RWPE1 (cell line): ENCODE data around the gene HDAC7.

Experiments used
- CTCF ChIA-PET: fragments of 350-600 bp; sonication (Branson Sonifier 250); formaldehyde crosslinking; extraction: SDS; loops from one replicate; lab custom pipeline; 2021; lab: Yijun Ruan, JAX
- POLR2A ChIA-PET: fragments of 400-600 bp; formaldehyde crosslinking; extraction: SDS; loops from one replicate; lab custom pipeline; 2020; ENCODE audit warnings: antibody characterized with exemption; ENCODE audit not compliant: low non-redundant PET; lab: Yijun Ruan, JAX
- DNase-seq: peaks from one replicate; pipeline ENCODE4 v3.0.0; 2012; ENCODE audit warnings: low spot score
- H3K27ac ChIP-seq: fragments of 450-650 bp; 2 replicates; pipeline ENCODE4 v1.5.1; 2017
- CTCF ChIP-seq: fragments of 450-650 bp; conservative IDR thresholded peaks from 2 replicates; pipeline ENCODE4 v1.5.1; 2017; ENCODE audit warnings: low read depth, mild to moderate bottlenecking

HDAC7 gene

GRCh38 chr12:47856721-47857575 lies 37.2 kb upstream of the HDAC7 start:
- ChIA-PET CTCF (no interaction called here), POLR2A (no interaction called here)
- no peak for TF ChIP-seq CTCF
- peak overlapping the region; percentile 91 for H3K27ac ChIP-seq
- DNase-seq: no peak

- no peak for TF ChIP-seq CTCF
- no peak overlapping the region for H3K27ac ChIP-seq
- POLR2A ChIA-PET: no interaction called here
- CTCF ChIA-PET: no interaction called here
- no peak for DNase-seq
Measured at GRCh38 chr12:47856094-47856493, 36.4 kb upstream of the HDAC7 start.

- 0 out of 2 replicates have a peak overlapping the region, but pooled peaks have one; percentile 18 for H3K27ac ChIP-seq
- ChIA-PET POLR2A (no interaction called here), CTCF (no interaction called here)
- TF ChIP-seq CTCF: no peak
- no peak for DNase-seq
Measured at GRCh38 chr12:47855502-47855901, 35.8 kb upstream of the HDAC7 start.

GRCh38 chr12:47854531-47854930 lies 34.8 kb upstream of the HDAC7 start:
- DNase-seq: no peak
- ChIA-PET POLR2A (no interaction called here), CTCF (interaction anchor here (0.7 kb wide), 1 partner anchor 123 kb away, joined by 3 read pairs; no protein-coding TSS in a partner anchor)
- 0 out of 2 replicates have a peak overlapping the region, but pooled peaks have one; percentile 19 for H3K27ac ChIP-seq
- no peak for TF ChIP-seq CTCF

- ChIA-PET CTCF (interaction anchor here (0.6 to 0.8 kb wide), 2 partner anchors 42 to 110 kb away, joined by 3 read pairs; no protein-coding TSS in a partner anchor), POLR2A (no interaction called here)
- TF ChIP-seq CTCF: no peak
- no peak for DNase-seq
- H3K27ac ChIP-seq: 0 out of 2 replicates have a peak overlapping the region, but pooled peaks have one; percentile 9
Measured at GRCh38 chr12:47852096-47852571, 32.4 kb upstream of the HDAC7 start.

- ChIA-PET CTCF (interaction anchor here (0.6 to 0.8 kb wide), 2 partner anchors 41 to 110 kb away, joined by 3 read pairs; no protein-coding TSS in a partner anchor), POLR2A (no interaction called here)
- peak overlapping the region; percentile 49 for H3K27ac ChIP-seq
- TF ChIP-seq CTCF: no peak
- no peak for DNase-seq
Measured at GRCh38 chr12:47851303-47851952, 31.7 kb upstream of the HDAC7 start.
